Smooth muscle cell (in vitro differentiated cells): ENCODE data around the gene CDYL2. TPM values are rescaled to one million over a fixed set of nuclear protein-coding genes. Genes with fewer than 3 reads are reported as not detected.

Source experiments
- DNase-seq: peaks from one replicate; lab custom pipeline; 2025; ENCODE audit not compliant: unreplicated experiment; lab: John Stamatoyannopoulos, UW
- H2AFZ ChIP-seq: fragments of 200-600 bp; sonication (generic); 2 replicates; pipeline ENCODE4 v1.6.0; 2016; ENCODE audit warnings: antibody characterized with exemption, low read depth, mild to moderate bottlenecking
- H3F3A ChIP-seq: fragments of 200-600 bp; sonication (generic); 2 replicates; pipeline ENCODE4 v1.6.0; 2017; ENCODE audit warnings: antibody characterized with exemption, low read depth
- H3K27ac ChIP-seq: fragments of 200-600 bp; sonication (generic); 2 replicates; pipeline ENCODE4 v1.5.1; 2016; ENCODE audit warnings: low read depth, mild to moderate bottlenecking
- H3K27me3 ChIP-seq: fragments of 200-600 bp; sonication (generic); 2 replicates; pipeline ENCODE4 v1.6.1; 2016; ENCODE audit warnings: low read depth, mild to moderate bottlenecking
- H3K36me3 ChIP-seq: fragments of 200-600 bp; sonication (generic); 2 replicates; pipeline ENCODE4 v1.5.1; 2016; ENCODE audit warnings: low read depth
- H3K4me1 ChIP-seq: fragments of 200-600 bp; sonication (generic); 2 replicates; pipeline ENCODE4 v1.5.1; 2016; ENCODE audit warnings: low read depth
- H3K4me2 ChIP-seq: fragments of 200-600 bp; sonication (generic); 2 replicates; pipeline ENCODE4 v1.6.0; 2016; ENCODE audit warnings: mild to moderate bottlenecking
- H3K4me3 ChIP-seq: fragments of 200-600 bp; sonication (generic); 2 replicates; pipeline ENCODE4 v1.5.1; 2016; ENCODE audit warnings: mild to moderate bottlenecking
- H3K79me2 ChIP-seq: fragments of 200-600 bp; sonication (generic); 2 replicates; pipeline ENCODE4 v1.6.0; 2016; ENCODE audit warnings: low read depth, mild to moderate bottlenecking
- H3K9ac ChIP-seq: fragments of 200-600 bp; sonication (generic); 2 replicates; pipeline ENCODE4 v1.6.0; 2016; ENCODE audit warnings: low read depth
- H3K9me3 ChIP-seq: fragments of 200-600 bp; sonication (generic); replicated peaks from 2 replicates; pipeline ENCODE4 v1.5.1; 2016; ENCODE audit warnings: low read depth
- H4K20me1 ChIP-seq: fragments of 200-600 bp; sonication (generic); 2 replicates; pipeline ENCODE4 v1.6.0; 2016; ENCODE audit warnings: low read depth
- WGBS: methylation state at CpG from one replicate; pipeline ENCODE4 v1.1.7; 2016; ENCODE audit warnings: low lambda C conversion rate; 5-methylcytosine and 5-hydroxymethylcytosine counted together
- polyA plus RNA-seq: library from polyadenylated mRNA; unstranded; fragments of >200 nt; fragmentation: Nextera tagmentation; extraction: Ambion mirVana; gene quantifications from 2 replicates; pipeline ENCODE4 v1.2.1, GENCODE V29; 2016
- total RNA-seq: library from RNA; depleted of rRNA; stranded (reverse); fragments of >200 nt; gene quantifications from 2 replicates; pipeline ENCODE4 v1.2.3, GENCODE V29; 2014
- TF ChIP-seq, protein P1 (sequence below): fragments of 200-600 bp; sonication (generic); IDR thresholded peaks from 2 replicates; pipeline ENCODE4 v1.5.1; 2017; ENCODE audit warnings: borderline replicate concordance, mild to moderate bottlenecking, antibody characterized with exemption; ENCODE audit not compliant: insufficient read depth, poor library complexity, severe bottlenecking

The CDYL2 gene
- total and polyA plus RNA-seq, 2 experiments from 2014 or later, result 2.0 to 2.9 TPM

DNA sequence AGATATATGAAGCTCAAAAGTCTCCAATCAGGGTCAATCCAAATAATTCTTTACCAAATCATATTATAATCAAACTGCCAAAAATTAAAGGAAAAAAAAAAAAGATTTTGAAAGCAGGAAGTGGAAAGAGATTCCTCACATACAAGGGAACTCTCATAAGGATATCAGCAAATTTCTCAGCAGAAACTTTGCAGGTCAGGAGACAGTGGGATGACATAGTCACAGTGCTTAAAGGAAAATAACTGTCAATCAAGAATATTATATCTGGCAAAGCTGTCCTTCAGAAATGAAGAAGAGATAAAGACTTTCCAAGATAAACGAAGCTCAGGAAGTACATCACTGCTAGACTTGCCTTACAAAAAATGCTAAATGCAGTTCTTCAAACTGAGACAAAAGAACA is 40.0 kb upstream of the CDYL2 start:
- no peak overlapping the region for H3K27ac ChIP-seq
- no peaks in the 10 kb centered on the region for H3F3A ChIP-seq
- H3K9ac ChIP-seq, result no peak overlapping the region
- no peaks in the 10 kb centered on the region for H3K27me3 ChIP-seq
- no peaks in the 10 kb centered on the region for H3K79me2 ChIP-seq
- TF ChIP-seq, protein P1, sequence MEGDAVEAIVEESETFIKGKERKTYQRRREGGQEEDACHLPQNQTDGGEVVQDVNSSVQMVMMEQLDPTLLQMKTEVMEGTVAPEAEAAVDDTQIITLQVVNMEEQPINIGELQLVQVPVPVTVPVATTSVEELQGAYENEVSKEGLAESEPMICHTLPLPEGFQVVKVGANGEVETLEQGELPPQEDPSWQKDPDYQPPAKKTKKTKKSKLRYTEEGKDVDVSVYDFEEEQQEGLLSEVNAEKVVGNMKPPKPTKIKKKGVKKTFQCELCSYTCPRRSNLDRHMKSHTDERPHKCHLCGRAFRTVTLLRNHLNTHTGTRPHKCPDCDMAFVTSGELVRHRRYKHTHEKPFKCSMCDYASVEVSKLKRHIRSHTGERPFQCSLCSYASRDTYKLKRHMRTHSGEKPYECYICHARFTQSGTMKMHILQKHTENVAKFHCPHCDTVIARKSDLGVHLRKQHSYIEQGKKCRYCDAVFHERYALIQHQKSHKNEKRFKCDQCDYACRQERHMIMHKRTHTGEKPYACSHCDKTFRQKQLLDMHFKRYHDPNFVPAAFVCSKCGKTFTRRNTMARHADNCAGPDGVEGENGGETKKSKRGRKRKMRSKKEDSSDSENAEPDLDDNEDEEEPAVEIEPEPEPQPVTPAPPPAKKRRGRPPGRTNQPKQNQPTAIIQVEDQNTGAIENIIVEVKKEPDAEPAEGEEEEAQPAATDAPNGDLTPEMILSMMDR, result no peak
- H3K4me1 ChIP-seq, result no peaks in the 10 kb centered on the region
- H3K4me2 ChIP-seq, result no peak overlapping the region
- no peak overlapping the region for H2AFZ ChIP-seq
- no peaks in the 10 kb centered on the region for H3K9me3 ChIP-seq
- H3K36me3 ChIP-seq, result no peaks in the 10 kb centered on the region
- no peaks in the 10 kb centered on the region for H4K20me1 ChIP-seq
- no peak overlapping the region for H3K4me3 ChIP-seq
- 90% methylated on average over 1 of the region's 1 CpG for WGBS
- no peak for DNase-seq

DNA sequence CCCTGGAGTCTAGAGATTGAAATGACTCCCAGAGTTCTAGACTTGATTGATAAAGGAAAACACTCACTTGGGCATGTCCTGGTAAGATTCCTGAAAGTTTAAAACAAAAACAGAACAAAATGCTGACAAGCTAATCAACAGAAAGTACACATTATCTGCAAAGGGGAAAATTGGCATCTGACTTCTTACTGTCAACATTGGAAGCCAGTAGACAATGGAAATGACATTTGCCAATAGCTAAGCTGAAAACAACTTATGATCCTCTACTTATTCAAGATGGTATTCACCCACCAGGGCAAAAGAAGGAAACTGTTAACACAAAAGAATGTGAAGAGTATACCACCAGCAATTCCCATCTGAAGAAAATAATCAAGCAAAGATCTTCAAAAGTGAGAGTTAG is 36.8 kb upstream of the CDYL2 start:
- no peaks in the 10 kb centered on the region for H4K20me1 ChIP-seq
- H3K9me3 ChIP-seq, result no peaks in the 10 kb centered on the region
- no peaks in the 10 kb centered on the region for H3F3A ChIP-seq
- TF ChIP-seq, protein P1, result no peak
- DNase-seq, result no peak
- H2AFZ ChIP-seq, result no peak overlapping the region
- peaks cover 6% of the 10 kb centered on the region for H3K4me1 ChIP-seq
- H3K27ac ChIP-seq, result no peak overlapping the region
- H3K79me2 ChIP-seq, result no peaks in the 10 kb centered on the region
- no peak overlapping the region for H3K4me2 ChIP-seq
- no peak overlapping the region for H3K4me3 ChIP-seq
- no peak overlapping the region for H3K9ac ChIP-seq
- no peaks in the 10 kb centered on the region for H3K36me3 ChIP-seq
- H3K27me3 ChIP-seq, result no peaks in the 10 kb centered on the region

DNA sequence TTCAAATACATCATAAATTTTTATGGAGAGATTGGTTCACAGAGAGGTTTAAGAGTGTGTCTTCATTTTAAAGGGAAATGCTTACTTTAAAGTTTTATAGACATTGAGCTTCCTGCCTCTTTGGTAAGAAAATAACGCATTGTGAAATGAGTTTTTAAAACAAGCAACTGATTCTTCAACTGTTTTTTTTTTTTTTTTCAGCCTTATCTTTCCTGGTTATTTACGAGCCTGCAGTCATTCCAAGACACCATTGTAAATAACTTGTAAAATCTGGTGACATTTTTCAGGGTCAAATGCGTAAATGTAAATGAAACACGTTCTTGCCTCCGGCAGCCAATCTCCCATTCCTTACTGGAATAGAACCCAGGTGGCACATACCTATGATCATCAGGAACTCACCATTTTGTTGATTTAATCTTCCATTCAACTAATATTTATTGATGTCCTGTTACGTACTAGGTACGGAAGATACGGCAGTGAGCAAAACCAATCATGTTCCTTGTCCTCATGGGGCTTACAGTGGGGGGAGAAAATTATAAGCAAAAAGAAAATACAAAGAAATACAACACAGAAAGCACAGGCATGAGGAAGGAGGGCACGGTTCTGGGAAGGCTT is 33.2 kb upstream of the CDYL2 start:
- Histone ChIP-seq H3K4me3 (no peak overlapping the region), H3K79me2 (no peaks in the 10 kb centered on the region), H3K36me3 (no peaks in the 10 kb centered on the region), H3F3A (no peaks in the 10 kb centered on the region), H2AFZ (no peak overlapping the region), H3K27me3 (no peaks in the 10 kb centered on the region), H3K4me1 (peaks cover 6% of the 10 kb centered on the region), H3K9ac (no peak overlapping the region), H3K9me3 (no peaks in the 10 kb centered on the region), H3K27ac (no peak overlapping the region), H4K20me1 (no peaks in the 10 kb centered on the region), H3K4me2 (peak overlapping the region; percentile 3)
- TF ChIP-seq, protein P1, result no peak
- DNase-seq, result no peak
- WGBS, result 40% methylated on average over 9 of the region's 9 CpGs

GRCh38 chr16:80836846-80837245 is 32.4 kb upstream of the CDYL2 start:
- WGBS, result 49% methylated on average over 4 of the region's 4 CpGs
- Histone ChIP-seq H3K9ac (no peak overlapping the region), H2AFZ (no peak overlapping the region), H3K9me3 (no peaks in the 10 kb centered on the region), H3K27ac (no peak overlapping the region), H3K79me2 (no peaks in the 10 kb centered on the region), H3K4me2 (peak overlapping the region; percentile 3), H3K27me3 (no peaks in the 10 kb centered on the region), H3F3A (no peaks in the 10 kb centered on the region), H3K36me3 (no peaks in the 10 kb centered on the region), H3K4me3 (no peak overlapping the region), H4K20me1 (no peaks in the 10 kb centered on the region), H3K4me1 (peaks cover 6% of the 10 kb centered on the region)
- TF ChIP-seq, protein P1, result no peak
- no peak for DNase-seq
